Ectodermal cell (in vitro differentiated cells): ENCODE measurements around the gene SEMA3C.

Source experiments
- H3K27ac ChIP-seq: 2 replicates; pipeline ENCODE4 v1.7.0; 2013; ENCODE audit warnings: mild to moderate bottlenecking, low read depth, low read length; ENCODE audit not compliant: insufficient read depth, poor library complexity, severe bottlenecking
- H3K27me3 ChIP-seq: 2 replicates; pipeline ENCODE4 v1.7.0; 2013; ENCODE audit warnings: mild to moderate bottlenecking, low read length; ENCODE audit not compliant: insufficient read depth, control insufficient read depth, poor library complexity, severe bottlenecking
- H3K36me3 ChIP-seq: one replicate; pipeline ENCODE4 v1.7.0; 2013; ENCODE audit warnings: low read length; ENCODE audit not compliant: control insufficient read depth, insufficient read depth
- H3K4me1 ChIP-seq: one replicate; pipeline ENCODE4 v1.7.0; 2013; ENCODE audit warnings: low read length; ENCODE audit not compliant: control insufficient read depth, insufficient read depth
- H3K4me3 ChIP-seq: 2 replicates; pipeline ENCODE4 v1.7.0; 2013; ENCODE audit warnings: low read depth, low read length, control low read depth; ENCODE audit not compliant: insufficient read depth
- H3K9me3 ChIP-seq: 2 replicates; pipeline ENCODE4 v1.7.0; 2013; ENCODE audit warnings: mild to moderate bottlenecking, low read length, moderate library complexity; ENCODE audit not compliant: control insufficient read depth
- WGBS, 2 experiments: methylation state at CpG; one replicate each; pipeline ENCODE4 v1.1.7; 2013; ENCODE audit warnings: missing lambda C conversion rate in 2 of 2; 5-methylcytosine and 5-hydroxymethylcytosine counted together

Gene SEMA3C

GRCh38 chr7:80773787-80774508 is 144.9 kb downstream of the SEMA3C start:
- Histone ChIP-seq H3K27me3 (no peaks in the 10 kb centered on the region), H3K4me3 (no peak overlapping the region), H3K4me1 (peaks cover 7% of the 10 kb centered on the region), H3K9me3 (no peaks in the 10 kb centered on the region), H3K27ac (no peak overlapping the region), H3K36me3 (no peaks in the 10 kb centered on the region)
- WGBS, 2 experiments, result 81 to 91% methylated on average over 1 of the region's 1 CpG

- Histone ChIP-seq H3K27ac (no peak overlapping the region), H3K4me1 (peaks cover 7% of the 10 kb centered on the region), H3K36me3 (no peaks in the 10 kb centered on the region), H3K9me3 (no peaks in the 10 kb centered on the region), H3K27me3 (no peaks in the 10 kb centered on the region), H3K4me3 (no peak overlapping the region)
- WGBS, 2 experiments, result 21 to 23% methylated on average over 2 of the region's 2 CpGs
Observed at GRCh38 chr7:80772347-80772993, 146.4 kb downstream of the SEMA3C start.

- H3K27ac ChIP-seq, result no peak overlapping the region
Observed at GRCh38 chr7:80771523-80771922, 147.3 kb downstream of the SEMA3C start.

GRCh38 chr7:80770675-80771081 is 148.2 kb downstream of the SEMA3C start:
- Histone ChIP-seq H3K27me3 (no peaks in the 10 kb centered on the region), H3K36me3 (no peaks in the 10 kb centered on the region), H3K4me1 (peaks cover 7% of the 10 kb centered on the region), H3K9me3 (no peaks in the 10 kb centered on the region), H3K27ac (no peak overlapping the region), H3K4me3 (no peak overlapping the region)
- 93 to 97% methylated on average over 2 of the region's 2 CpGs for WGBS, 2 experiments

More at GRCh38 chr7:80771523-80771922, 147.3 kb downstream of the SEMA3C start:
- Histone ChIP-seq H3K9me3 (no peaks in the 10 kb centered on the region), H3K36me3 (no peaks in the 10 kb centered on the region), H3K4me1 (peaks cover 7% of the 10 kb centered on the region), H3K4me3 (no peak overlapping the region), H3K27me3 (no peaks in the 10 kb centered on the region)
- WGBS, 2 experiments, result 75 to 89% methylated on average over 2 to 4 of the region's 4 CpGs

GRCh38 chr7:80770061-80770460 is 148.8 kb downstream of the SEMA3C start:
- no peak overlapping the region for H3K4me3 ChIP-seq
- no peak overlapping the region for H3K27ac ChIP-seq
- no peaks in the 10 kb centered on the region for H3K9me3 ChIP-seq
- H3K4me1 ChIP-seq, result peaks cover 7% of the 10 kb centered on the region
- WGBS, 2 experiments, result 91% methylated on average over 1 of the region's 1 CpG; no CpG with 5 or more reads in 1 of the 2 experiments
- H3K27me3 ChIP-seq, result no peaks in the 10 kb centered on the region
- H3K36me3 ChIP-seq, result no peaks in the 10 kb centered on the region

GRCh38 chr7:80768756-80769155 is 150.1 kb downstream of the SEMA3C start:
- Histone ChIP-seq H3K4me1 (peaks cover 7% of the 10 kb centered on the region), H3K36me3 (no peaks in the 10 kb centered on the region), H3K27ac (no peak overlapping the region), H3K9me3 (no peaks in the 10 kb centered on the region), H3K27me3 (no peaks in the 10 kb centered on the region), H3K4me3 (no peak overlapping the region)
- 83 to 97% methylated on average over 1 of the region's 1 CpG for WGBS, 2 experiments

GRCh38 chr7:80767654-80768053 is 151.2 kb downstream of the SEMA3C start:
- Histone ChIP-seq H3K36me3 (no peaks in the 10 kb centered on the region), H3K27me3 (no peaks in the 10 kb centered on the region), H3K9me3 (no peaks in the 10 kb centered on the region), H3K4me3 (no peak overlapping the region), H3K27ac (no peak overlapping the region), H3K4me1 (peaks cover 18% of the 10 kb centered on the region)
- no CpG with 5 or more reads among the region's 1 CpG for WGBS, 2 experiments

- no peaks in the 10 kb centered on the region for H3K9me3 ChIP-seq
- H3K27ac ChIP-seq, result no peak overlapping the region
- H3K27me3 ChIP-seq, result no peaks in the 10 kb centered on the region
- H3K4me3 ChIP-seq, result no peak overlapping the region
- 78 to 85% methylated on average over 5 of the region's 5 CpGs for WGBS, 2 experiments
- no peaks in the 10 kb centered on the region for H3K36me3 ChIP-seq
- peaks cover 12% of the 10 kb centered on the region for H3K4me1 ChIP-seq
Observed at GRCh38 chr7:80766724-80767123, 152.1 kb downstream of the SEMA3C start.

GRCh38 chr7:80764132-80764531 is 154.7 kb downstream of the SEMA3C start:
- no peaks in the 10 kb centered on the region for H3K9me3 ChIP-seq
- no peak overlapping the region for H3K27ac ChIP-seq

GRCh38 chr7:80763704-80764103 is 155.1 kb downstream of the SEMA3C start:
- peaks cover 31% of the 10 kb centered on the region for H3K4me1 ChIP-seq
- no peaks in the 10 kb centered on the region for H3K9me3 ChIP-seq
- no peaks in the 10 kb centered on the region for H3K27me3 ChIP-seq
- no peak overlapping the region for H3K4me3 ChIP-seq
- H3K27ac ChIP-seq, result no peak overlapping the region
- WGBS, 2 experiments, result 14 to 37% methylated on average over 1 to 4 of the region's 4 CpGs
- H3K36me3 ChIP-seq, result no peaks in the 10 kb centered on the region

More at GRCh38 chr7:80764132-80764531, 154.7 kb downstream of the SEMA3C start:
- 8 to 14% methylated on average over 2 of the region's 2 CpGs for WGBS, 2 experiments
- no peak overlapping the region for H3K4me3 ChIP-seq
- H3K4me1 ChIP-seq, result peaks cover 29% of the 10 kb centered on the region
- no peaks in the 10 kb centered on the region for H3K27me3 ChIP-seq
- H3K36me3 ChIP-seq, result no peaks in the 10 kb centered on the region
